Smooth muscle cell (in vitro differentiated cells): ENCODE measurements around the gene FBF1. TPM values are rescaled to one million over a fixed set of nuclear protein-coding genes. Genes with fewer than 3 reads are reported as not detected.

Experiments
- DNase-seq: peaks from one replicate; lab custom pipeline; 2025; ENCODE audit not compliant: unreplicated experiment; lab: John Stamatoyannopoulos, UW
- H2AFZ ChIP-seq: fragments of 200-600 bp; sonication (generic); 2 replicates; pipeline ENCODE4 v1.6.0; 2016; ENCODE audit warnings: antibody characterized with exemption, low read depth, mild to moderate bottlenecking
- H3F3A ChIP-seq: fragments of 200-600 bp; sonication (generic); 2 replicates; pipeline ENCODE4 v1.6.0; 2017; ENCODE audit warnings: antibody characterized with exemption, low read depth
- H3K27ac ChIP-seq: fragments of 200-600 bp; sonication (generic); 2 replicates; pipeline ENCODE4 v1.5.1; 2016; ENCODE audit warnings: low read depth, mild to moderate bottlenecking
- H3K27me3 ChIP-seq: fragments of 200-600 bp; sonication (generic); 2 replicates; pipeline ENCODE4 v1.6.1; 2016; ENCODE audit warnings: low read depth, mild to moderate bottlenecking
- H3K36me3 ChIP-seq: fragments of 200-600 bp; sonication (generic); 2 replicates; pipeline ENCODE4 v1.5.1; 2016; ENCODE audit warnings: low read depth
- H3K4me1 ChIP-seq: fragments of 200-600 bp; sonication (generic); 2 replicates; pipeline ENCODE4 v1.5.1; 2016; ENCODE audit warnings: low read depth
- H3K4me2 ChIP-seq: fragments of 200-600 bp; sonication (generic); 2 replicates; pipeline ENCODE4 v1.6.0; 2016; ENCODE audit warnings: mild to moderate bottlenecking
- H3K4me3 ChIP-seq: fragments of 200-600 bp; sonication (generic); 2 replicates; pipeline ENCODE4 v1.5.1; 2016; ENCODE audit warnings: mild to moderate bottlenecking
- H3K79me2 ChIP-seq: fragments of 200-600 bp; sonication (generic); 2 replicates; pipeline ENCODE4 v1.6.0; 2016; ENCODE audit warnings: low read depth, mild to moderate bottlenecking
- H3K9ac ChIP-seq: fragments of 200-600 bp; sonication (generic); 2 replicates; pipeline ENCODE4 v1.6.0; 2016; ENCODE audit warnings: low read depth
- H3K9me3 ChIP-seq: fragments of 200-600 bp; sonication (generic); replicated peaks from 2 replicates; pipeline ENCODE4 v1.5.1; 2016; ENCODE audit warnings: low read depth
- H4K20me1 ChIP-seq: fragments of 200-600 bp; sonication (generic); 2 replicates; pipeline ENCODE4 v1.6.0; 2016; ENCODE audit warnings: low read depth
- WGBS: methylation state at CpG from one replicate; pipeline ENCODE4 v1.1.7; 2016; ENCODE audit warnings: low lambda C conversion rate; 5-methylcytosine and 5-hydroxymethylcytosine counted together
- polyA plus RNA-seq: library from polyadenylated mRNA; unstranded; fragments of >200 nt; fragmentation: Nextera tagmentation; extraction: Ambion mirVana; gene quantifications from 2 replicates; pipeline ENCODE4 v1.2.1, GENCODE V29; 2016
- total RNA-seq: library from RNA; depleted of rRNA; stranded (reverse); fragments of >200 nt; gene quantifications from 2 replicates; pipeline ENCODE4 v1.2.3, GENCODE V29; 2014
- TF ChIP-seq, protein P1 (sequence below): fragments of 200-600 bp; sonication (generic); IDR thresholded peaks from 2 replicates; pipeline ENCODE4 v1.5.1; 2017; ENCODE audit warnings: borderline replicate concordance, mild to moderate bottlenecking, antibody characterized with exemption; ENCODE audit not compliant: insufficient read depth, poor library complexity, severe bottlenecking

FBF1 gene
- total and polyA plus RNA-seq, 2 experiments from 2014 or later, result 4.6 to 8.4 TPM

- 95% methylated on average over 18 of the region's 18 CpGs for WGBS
- Histone ChIP-seq H3K4me3 (no peak overlapping the region), H3K27ac (no peak overlapping the region)
Measured at GRCh38 chr17:75893305-75894048, 47.4 kb downstream of the FBF1 start.

DNA sequence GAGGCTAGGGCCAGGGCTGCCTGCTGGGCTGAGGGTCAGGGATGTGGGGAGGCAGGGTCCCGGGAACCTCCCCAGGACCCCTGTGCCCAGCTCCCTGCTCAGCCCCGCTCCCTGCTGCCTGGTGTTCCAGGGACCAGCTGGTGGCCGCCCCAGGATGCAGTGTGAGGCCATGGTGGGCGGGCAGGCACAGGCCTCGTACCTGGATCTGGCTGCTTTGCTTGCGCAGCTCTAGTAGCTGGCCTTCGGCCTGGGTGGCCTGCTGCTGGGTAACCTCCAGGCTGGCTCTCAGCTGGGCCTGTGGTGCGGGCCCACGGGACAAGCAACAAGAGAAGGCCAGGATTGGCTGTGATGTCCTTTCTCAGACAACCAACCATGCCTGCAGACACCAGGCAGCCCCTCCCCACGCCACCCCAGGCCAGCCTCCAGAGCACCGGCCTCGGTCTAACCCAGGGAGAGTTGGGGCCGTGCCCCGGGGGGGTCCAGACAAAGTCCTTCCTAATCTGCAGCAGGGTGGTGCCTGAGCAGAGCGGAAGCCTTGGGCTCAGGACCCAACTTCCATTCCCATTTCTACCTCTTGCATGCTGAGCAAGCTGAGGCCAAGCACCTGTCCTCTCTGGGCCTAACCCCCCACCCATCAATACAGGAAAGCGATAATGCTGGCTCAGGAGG lies 48.2 kb downstream of the FBF1 start:
- H3K4me2 ChIP-seq, result no peak overlapping the region
- 97% methylated on average over 15 of the region's 16 CpGs for WGBS
- peaks cover 5% of the 10 kb centered on the region for H4K20me1 ChIP-seq

More at GRCh38 chr17:75893305-75894048, 47.4 kb downstream of the FBF1 start:
- Histone ChIP-seq H2AFZ (no peak overlapping the region), H3K4me1 (peaks cover 13% of the 10 kb centered on the region), H4K20me1 (peaks cover 5% of the 10 kb centered on the region), H3K27me3 (no peaks in the 10 kb centered on the region), H3K79me2 (peaks cover 9% of the 10 kb centered on the region), H3K36me3 (no peaks in the 10 kb centered on the region), H3K9ac (no peak overlapping the region), H3F3A (peaks cover 12% of the 10 kb centered on the region), H3K4me2 (no peak overlapping the region), H3K9me3 (no peaks in the 10 kb centered on the region)
- TF ChIP-seq, protein P1, sequence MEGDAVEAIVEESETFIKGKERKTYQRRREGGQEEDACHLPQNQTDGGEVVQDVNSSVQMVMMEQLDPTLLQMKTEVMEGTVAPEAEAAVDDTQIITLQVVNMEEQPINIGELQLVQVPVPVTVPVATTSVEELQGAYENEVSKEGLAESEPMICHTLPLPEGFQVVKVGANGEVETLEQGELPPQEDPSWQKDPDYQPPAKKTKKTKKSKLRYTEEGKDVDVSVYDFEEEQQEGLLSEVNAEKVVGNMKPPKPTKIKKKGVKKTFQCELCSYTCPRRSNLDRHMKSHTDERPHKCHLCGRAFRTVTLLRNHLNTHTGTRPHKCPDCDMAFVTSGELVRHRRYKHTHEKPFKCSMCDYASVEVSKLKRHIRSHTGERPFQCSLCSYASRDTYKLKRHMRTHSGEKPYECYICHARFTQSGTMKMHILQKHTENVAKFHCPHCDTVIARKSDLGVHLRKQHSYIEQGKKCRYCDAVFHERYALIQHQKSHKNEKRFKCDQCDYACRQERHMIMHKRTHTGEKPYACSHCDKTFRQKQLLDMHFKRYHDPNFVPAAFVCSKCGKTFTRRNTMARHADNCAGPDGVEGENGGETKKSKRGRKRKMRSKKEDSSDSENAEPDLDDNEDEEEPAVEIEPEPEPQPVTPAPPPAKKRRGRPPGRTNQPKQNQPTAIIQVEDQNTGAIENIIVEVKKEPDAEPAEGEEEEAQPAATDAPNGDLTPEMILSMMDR, result no peak
- no peak for DNase-seq

GRCh38 chr17:75891605-75892555 lies 49.0 kb downstream of the FBF1 start:
- 94% methylated on average over 32 of the region's 32 CpGs for WGBS
- no peaks in the 10 kb centered on the region for H3K36me3 ChIP-seq
- TF ChIP-seq, protein P1, result no peak
- peaks cover 5% of the 10 kb centered on the region for H4K20me1 ChIP-seq
- H3K9me3 ChIP-seq, result no peaks in the 10 kb centered on the region
- H3K27me3 ChIP-seq, result no peaks in the 10 kb centered on the region
- H3K9ac ChIP-seq, result no peak overlapping the region
- no peak overlapping the region for H3K27ac ChIP-seq
- H3K4me3 ChIP-seq, result no peak overlapping the region
- no peak overlapping the region for H3K4me2 ChIP-seq
- no peaks in the 10 kb centered on the region for H3F3A ChIP-seq
- peaks cover 9% of the 10 kb centered on the region for H3K79me2 ChIP-seq
- DNase-seq, result no peak
- peaks cover 13% of the 10 kb centered on the region for H3K4me1 ChIP-seq
- H2AFZ ChIP-seq, result no peak overlapping the region

More for the DNA sequence above, 48.2 kb downstream of the FBF1 start:
- no peak for DNase-seq
- H3K9ac ChIP-seq, result no peak overlapping the region
- H3K27ac ChIP-seq, result no peak overlapping the region
- H3K36me3 ChIP-seq, result no peaks in the 10 kb centered on the region
- H2AFZ ChIP-seq, result no peak overlapping the region
- TF ChIP-seq, protein P1, result no peak
- peaks cover 13% of the 10 kb centered on the region for H3K4me1 ChIP-seq
- peaks cover 9% of the 10 kb centered on the region for H3K79me2 ChIP-seq
- no peaks in the 10 kb centered on the region for H3K27me3 ChIP-seq
- no peaks in the 10 kb centered on the region for H3K9me3 ChIP-seq
- H3F3A ChIP-seq, result peaks cover 5% of the 10 kb centered on the region
- no peak overlapping the region for H3K4me3 ChIP-seq
